ENCODE data around the gene HSPA6.
"Not testable (repeated sequence)": the region's sequence is repeated elsewhere in the genome, so short reads cannot be mapped to it uniquely, and the experiment has no call there.

HSPA6 gene

DNA sequence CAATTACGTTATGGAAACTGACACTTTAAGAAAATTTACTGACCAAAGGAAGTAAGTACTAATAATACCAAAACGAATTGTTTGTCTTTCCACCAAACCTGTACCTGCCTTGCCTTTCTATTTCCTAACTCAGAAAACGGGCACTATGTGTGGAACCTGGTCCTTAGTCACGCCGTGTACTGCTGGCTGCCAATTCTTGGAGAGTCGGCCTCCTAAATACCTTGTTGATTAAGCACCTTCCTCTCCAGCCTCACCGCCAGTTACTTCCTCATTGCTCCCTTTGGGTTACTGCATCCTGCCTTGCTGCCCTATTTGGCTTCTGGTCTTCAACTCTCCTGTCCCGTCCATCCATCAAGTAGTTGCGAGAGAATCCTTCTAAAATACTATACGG, 16.2 kb downstream of the HSPA6 start:
- in situ Hi-C loops (cut with HindIII; ENCODE audit: low sequenced_read_pairs); DNase-seq (ENCODE audit: low read depth); H3K4me3 ChIP-seq (ENCODE audit: low read depth, low read length): not testable (repeated sequence)

DNA sequence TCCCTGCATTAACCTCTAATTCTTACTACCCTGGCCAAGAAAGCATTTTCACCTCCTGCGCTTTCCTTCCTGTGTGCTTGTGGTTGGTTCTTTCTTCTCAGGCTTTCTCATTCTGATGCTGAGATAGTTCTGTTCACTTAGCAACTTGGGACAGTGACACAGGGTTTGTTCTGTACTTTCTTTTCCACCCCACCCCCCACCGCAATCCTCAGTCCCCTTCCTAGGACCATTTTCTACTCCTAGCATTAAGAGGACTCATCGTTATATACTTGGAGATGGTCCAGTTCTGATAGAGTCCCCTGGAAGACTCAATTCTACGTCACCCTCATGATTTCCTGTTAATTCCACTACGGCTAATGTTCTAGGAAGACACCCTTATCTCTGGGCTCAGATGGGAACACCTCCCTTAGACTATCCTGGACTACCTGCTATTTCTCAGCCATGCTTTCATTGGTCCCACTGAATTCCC, 17.8 kb downstream of the HSPA6 start:
- H3K4me3 ChIP-seq (ENCODE audit: low read depth, low read length); in situ Hi-C loops (cut with HindIII; ENCODE audit: low sequenced_read_pairs); DNase-seq (ENCODE audit: low read depth): not testable (repeated sequence)

- in situ Hi-C loops (cut with HindIII; ENCODE audit: low sequenced_read_pairs); H3K4me3 ChIP-seq (ENCODE audit: low read depth, low read length); DNase-seq (ENCODE audit: low read depth): not testable (repeated sequence)
Measured at GRCh38 chr1:161543125-161543524, 18.8 kb downstream of the HSPA6 start.

DNA sequence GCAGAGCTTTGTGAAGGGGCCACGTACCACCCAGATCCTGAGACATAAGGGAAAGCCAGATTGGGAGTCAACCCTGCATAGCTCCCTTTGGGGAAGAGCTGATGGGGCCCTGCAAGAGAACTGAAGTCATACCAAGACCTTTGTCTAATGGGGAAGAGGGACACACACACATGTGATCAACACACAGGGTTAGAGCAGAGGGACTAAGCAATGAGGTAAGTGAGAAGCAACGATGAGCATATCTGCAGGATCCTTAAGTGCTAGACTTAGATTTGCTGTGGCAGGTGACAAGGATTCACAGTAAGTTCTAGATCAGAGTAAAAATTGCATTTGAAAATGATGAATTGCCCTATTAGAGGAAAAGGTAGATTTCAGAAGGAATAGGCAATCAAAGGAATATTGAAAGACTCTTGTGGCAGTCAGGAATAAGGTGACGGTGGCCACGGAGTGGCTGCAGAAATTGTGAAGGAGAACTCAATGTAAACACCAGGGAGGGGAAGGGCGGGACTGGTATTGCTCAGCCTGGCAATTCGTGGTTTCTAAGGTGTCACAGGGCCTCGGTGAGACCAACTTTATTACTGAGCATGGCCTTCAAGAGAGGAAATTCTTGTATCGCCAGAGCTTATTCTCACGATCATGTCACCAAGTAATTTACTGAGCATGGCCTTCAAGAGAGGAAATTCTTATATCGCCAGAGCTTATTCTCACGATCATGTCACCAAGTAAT, 20.8 kb downstream of the HSPA6 start:
- in situ Hi-C loops (cut with HindIII; ENCODE audit: low sequenced_read_pairs); H3K4me3 ChIP-seq (ENCODE audit: low read depth, low read length); DNase-seq (ENCODE audit: low read depth): not testable (repeated sequence)

DNA sequence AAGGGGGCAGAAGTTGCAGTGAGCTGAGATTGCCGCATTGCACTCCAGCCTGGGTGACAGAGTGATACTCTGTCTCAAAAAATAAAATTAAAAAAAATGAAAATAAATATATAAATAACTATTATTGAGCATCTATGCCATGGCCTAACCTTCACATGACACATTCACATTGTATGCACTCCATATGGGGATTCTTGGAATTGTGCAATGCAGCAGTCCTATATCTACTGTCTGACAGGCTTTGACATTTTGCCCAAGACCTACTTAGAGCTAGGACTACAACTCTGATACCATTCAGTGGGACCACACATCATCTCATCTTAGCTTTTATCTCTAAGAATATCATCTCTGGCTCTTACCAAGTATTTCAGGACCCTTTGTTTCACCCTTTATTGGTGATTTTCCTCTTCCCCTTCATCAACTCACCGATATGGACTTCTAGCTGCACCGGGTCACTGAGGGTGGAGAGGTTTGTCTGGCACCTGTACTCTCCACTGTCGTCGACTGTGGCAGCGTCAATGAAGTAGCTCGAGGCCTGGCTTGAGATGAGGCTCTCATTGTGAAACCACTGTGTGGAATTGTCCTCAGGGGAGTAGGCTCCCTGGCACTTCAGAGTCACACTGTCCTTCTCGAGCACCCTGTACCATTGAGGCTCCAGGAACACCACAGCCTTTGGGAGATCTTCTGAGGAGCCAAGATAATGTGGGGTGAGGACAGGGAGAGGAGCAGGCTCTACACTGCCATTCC, 23.8 kb downstream of the HSPA6 start:
- in situ Hi-C loops (cut with HindIII; ENCODE audit: low sequenced_read_pairs); DNase-seq (ENCODE audit: low read depth); H3K4me3 ChIP-seq (ENCODE audit: low read depth, low read length): not testable (repeated sequence)

DNA sequence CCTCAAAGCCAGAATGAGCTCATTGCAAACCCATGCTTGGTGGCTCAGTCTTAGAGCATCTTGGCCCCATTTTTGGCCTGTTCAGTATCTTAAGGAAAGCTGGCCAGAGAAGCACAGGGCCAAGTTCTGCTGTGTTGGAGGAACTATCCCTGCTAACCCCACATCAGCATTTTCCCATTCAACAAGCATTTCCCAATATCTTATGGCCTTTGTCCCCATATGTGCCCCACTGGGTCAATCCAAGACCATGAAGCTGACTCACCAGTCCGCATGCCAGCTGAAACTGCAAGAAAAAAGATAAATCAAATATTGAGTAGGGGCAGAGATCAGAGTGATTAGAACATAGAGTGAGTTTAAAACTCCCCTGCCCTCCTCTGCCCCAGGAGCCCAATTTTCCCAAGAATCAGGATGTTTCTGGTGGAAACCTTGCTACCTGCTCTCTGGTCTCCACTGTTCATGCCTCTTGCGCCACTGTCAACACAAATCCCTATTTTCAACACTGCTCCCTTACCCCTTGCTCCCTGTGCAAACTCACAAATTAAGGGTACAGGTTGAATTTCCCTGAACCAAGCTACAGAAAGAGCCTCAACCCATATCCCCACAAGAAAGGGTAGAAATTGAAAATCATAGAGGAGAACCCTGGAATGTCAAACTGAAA, 24.5 kb downstream of the HSPA6 start:
- H3K4me3 ChIP-seq (ENCODE audit: low read depth, low read length); DNase-seq (ENCODE audit: low read depth); in situ Hi-C loops (cut with HindIII; ENCODE audit: low sequenced_read_pairs): not testable (repeated sequence)

- in situ Hi-C loops (cut with HindIII; ENCODE audit: low sequenced_read_pairs): no loop called here
- DNase-seq (ENCODE audit: low read depth): no peak
- TF ChIP-seq, protein P1, sequence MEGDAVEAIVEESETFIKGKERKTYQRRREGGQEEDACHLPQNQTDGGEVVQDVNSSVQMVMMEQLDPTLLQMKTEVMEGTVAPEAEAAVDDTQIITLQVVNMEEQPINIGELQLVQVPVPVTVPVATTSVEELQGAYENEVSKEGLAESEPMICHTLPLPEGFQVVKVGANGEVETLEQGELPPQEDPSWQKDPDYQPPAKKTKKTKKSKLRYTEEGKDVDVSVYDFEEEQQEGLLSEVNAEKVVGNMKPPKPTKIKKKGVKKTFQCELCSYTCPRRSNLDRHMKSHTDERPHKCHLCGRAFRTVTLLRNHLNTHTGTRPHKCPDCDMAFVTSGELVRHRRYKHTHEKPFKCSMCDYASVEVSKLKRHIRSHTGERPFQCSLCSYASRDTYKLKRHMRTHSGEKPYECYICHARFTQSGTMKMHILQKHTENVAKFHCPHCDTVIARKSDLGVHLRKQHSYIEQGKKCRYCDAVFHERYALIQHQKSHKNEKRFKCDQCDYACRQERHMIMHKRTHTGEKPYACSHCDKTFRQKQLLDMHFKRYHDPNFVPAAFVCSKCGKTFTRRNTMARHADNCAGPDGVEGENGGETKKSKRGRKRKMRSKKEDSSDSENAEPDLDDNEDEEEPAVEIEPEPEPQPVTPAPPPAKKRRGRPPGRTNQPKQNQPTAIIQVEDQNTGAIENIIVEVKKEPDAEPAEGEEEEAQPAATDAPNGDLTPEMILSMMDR (IDR thresholded peaks at IDR 0.05; ENCODE audit: low read depth, low read length, missing control alignments): no peak
- no peak within 1 kb of the TSS for H3K4me3 ChIP-seq (ENCODE audit: low read depth, low read length)
Measured at GRCh38 chr1:161549652-161550051, 25.3 kb downstream of the HSPA6 start, which contains the start of gene FCGR3A. Gene FCGR3A (minus strand): TSS chr1:161549818. CDS start chr1:161549736, 82 bp downstream.

- in situ Hi-C loops (cut with HindIII; ENCODE audit: low sequenced_read_pairs); DNase-seq (ENCODE audit: low read depth); H3K4me3 ChIP-seq (ENCODE audit: low read depth, low read length): not testable (repeated sequence)
Measured at GRCh38 chr1:161550942-161551341, 26.6 kb downstream of the HSPA6 start.

DNA sequence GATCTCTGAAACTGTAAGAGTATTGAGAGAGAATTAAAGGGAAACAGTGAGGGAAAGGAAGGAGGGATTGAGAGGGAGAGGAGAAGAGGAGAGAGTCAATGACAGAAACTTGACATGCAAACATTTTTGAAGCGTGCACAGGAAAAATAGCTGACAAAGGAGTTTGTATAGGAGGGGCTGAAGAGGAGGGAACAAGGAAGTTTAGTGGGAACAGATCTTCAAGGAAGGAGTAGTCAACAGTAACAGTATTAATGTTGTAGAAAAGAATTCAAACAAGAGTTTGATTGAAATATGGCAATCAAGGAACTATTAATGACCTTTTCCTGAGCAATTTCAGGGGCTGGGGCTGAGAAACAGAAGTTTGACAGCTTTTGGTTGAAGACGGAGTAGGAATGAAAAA, 29.3 kb downstream of the HSPA6 start:
- H3K4me3 ChIP-seq (ENCODE audit: low read depth, low read length); in situ Hi-C loops (cut with HindIII; ENCODE audit: low sequenced_read_pairs); DNase-seq (ENCODE audit: low read depth): not testable (repeated sequence)

GRCh38 chr1:161554340-161554739, 30.0 kb downstream of the HSPA6 start:
- DNase-seq (ENCODE audit: low read depth); H3K4me3 ChIP-seq (ENCODE audit: low read depth, low read length); in situ Hi-C loops (cut with HindIII; ENCODE audit: low sequenced_read_pairs): not testable (repeated sequence)

GRCh38 chr1:161554815-161555417, 30.6 kb downstream of the HSPA6 start:
- DNase-seq (ENCODE audit: low read depth); H3K4me3 ChIP-seq (ENCODE audit: low read depth, low read length); in situ Hi-C loops (cut with HindIII; ENCODE audit: low sequenced_read_pairs): not testable (repeated sequence)

- H3K4me3 ChIP-seq (ENCODE audit: low read depth, low read length); DNase-seq (ENCODE audit: low read depth); in situ Hi-C loops (cut with HindIII; ENCODE audit: low sequenced_read_pairs): not testable (repeated sequence)
Measured at GRCh38 chr1:161556143-161556542, 31.8 kb downstream of the HSPA6 start.

GRCh38 chr1:161556990-161557389, 32.6 kb downstream of the HSPA6 start:
- H3K4me3 ChIP-seq (ENCODE audit: low read depth, low read length); in situ Hi-C loops (cut with HindIII; ENCODE audit: low sequenced_read_pairs); DNase-seq (ENCODE audit: low read depth): not testable (repeated sequence)

DNA sequence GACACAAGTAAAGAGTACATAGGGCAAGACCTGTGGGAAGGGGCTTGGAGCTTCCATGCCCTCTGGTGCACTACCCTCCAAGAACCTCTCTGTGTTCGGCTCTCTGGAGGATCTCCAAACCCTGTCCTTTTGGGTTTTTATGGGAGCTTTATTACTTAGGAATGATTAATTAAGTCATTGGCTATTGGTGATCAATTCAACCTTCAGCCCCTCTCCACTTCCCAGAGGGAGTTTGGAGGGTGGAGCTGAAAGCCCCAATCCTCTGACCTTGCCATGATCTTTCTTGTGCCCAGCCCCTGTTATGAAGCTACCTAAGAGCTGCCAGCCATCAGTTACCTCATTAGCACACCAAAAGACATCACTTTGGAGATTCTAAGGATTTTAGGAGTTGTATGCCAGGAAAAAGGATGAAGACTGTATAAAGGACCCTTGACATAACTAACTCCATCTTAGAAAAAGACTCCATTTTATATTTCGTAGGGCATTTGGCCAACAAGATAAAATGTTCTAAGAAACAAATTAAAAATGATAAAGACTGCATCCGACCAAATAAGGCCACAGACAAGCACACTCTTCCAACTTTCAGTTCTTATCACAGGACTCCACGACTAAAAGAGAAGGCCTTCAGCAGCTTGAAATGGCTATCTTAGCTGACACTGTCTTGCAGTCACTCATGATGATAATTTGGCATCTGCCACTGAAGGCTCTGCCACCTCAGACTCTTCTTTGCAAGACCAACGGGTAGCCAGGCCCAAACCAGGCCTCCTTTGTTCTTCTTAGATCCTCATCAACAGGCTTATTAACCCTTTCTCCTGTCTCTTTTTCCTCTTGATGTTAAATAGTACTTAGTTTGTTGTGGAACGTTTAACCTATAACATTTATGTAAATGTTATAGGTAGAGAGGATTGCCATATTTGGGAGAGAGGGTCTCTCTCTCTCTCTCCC, 33.4 kb downstream of the HSPA6 start:
- DNase-seq (ENCODE audit: low read depth); H3K4me3 ChIP-seq (ENCODE audit: low read depth, low read length); in situ Hi-C loops (cut with HindIII; ENCODE audit: low sequenced_read_pairs): not testable (repeated sequence)
